GM19025 (cell line): ENCODE results near the gene ANO2.
A peak's percentile ranks its signal among the peaks of the same experiment; 100 is the strongest.

Experiments
- ATAC-seq: cut with Tn5 transposase; IDR thresholded peaks from one replicate; pipeline ENCODE4 v1.9.1; 2021; ENCODE audit warnings: mild to moderate bottlenecking, low read depth, moderate library complexity; ENCODE audit not compliant: unreplicated experiment

The ANO2 gene

DNA sequence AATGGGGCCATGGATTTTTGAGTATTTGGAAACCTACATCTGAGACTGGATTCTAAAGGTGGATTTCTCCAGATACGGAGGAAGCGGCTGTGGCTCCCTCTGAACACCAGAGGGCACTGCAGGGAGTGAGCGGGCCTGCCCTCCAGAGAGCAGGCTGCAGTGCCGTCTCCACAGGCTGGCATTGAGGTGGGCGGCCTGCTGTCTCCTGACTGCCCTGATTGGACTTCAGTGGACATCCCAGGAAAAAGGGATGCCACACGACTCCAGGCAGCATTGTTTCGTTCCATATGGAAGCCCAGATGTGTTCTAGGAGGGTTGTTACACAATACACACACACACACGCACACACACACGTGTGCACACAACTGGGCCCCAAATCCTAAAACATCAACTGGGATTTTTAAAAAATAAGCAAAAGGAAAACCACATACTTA, 20.9 kb upstream of the ANO2 start:
- peak; percentile 60 for ATAC-seq

GRCh38 chr12:5964913-5965900, 20.1 kb upstream of the ANO2 start:
- ATAC-seq, result no peak

GRCh38 chr12:5963515-5963914, 18.5 kb upstream of the ANO2 start:
- no peak for ATAC-seq

- ATAC-seq, result no peak
Observed at GRCh38 chr12:5960783-5961182, 15.7 kb upstream of the ANO2 start.

DNA sequence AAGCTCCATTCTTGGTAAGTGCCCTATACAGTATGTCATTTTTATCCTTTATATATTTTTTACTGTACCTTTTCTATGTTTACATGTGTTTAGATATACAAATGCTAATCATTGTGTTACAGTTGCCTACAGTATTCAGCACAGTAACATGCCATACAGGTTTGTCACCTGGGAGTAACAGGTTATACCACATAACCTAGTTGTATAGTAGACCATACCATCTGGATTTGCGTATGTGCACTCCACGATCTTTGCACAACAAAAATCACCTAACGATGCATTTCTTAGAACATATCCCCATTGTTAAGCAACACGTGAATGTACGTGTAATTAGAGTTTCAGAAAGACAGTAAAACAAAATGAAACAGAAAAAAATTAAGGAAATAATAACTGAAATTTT, 11.9 kb upstream of the ANO2 start:
- no peak for ATAC-seq

DNA sequence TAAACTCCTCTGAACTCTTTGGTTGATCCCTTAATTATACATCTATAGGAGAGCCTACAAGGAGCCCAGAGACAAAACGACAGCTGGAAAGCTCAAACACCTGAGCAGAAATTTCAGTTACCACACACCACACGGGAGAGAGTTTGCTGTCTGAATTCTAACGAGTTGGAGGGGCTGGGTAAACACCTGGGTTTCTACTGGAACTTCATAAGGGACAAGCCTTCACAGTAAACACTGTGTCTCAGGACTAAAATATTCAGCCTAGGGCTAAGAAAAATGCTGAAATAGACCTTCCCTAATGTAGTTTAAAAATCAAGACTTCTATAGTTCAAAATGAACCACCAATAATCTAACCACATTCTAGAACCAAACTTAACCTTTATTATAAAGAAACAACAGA, 9.6 kb upstream of the ANO2 start:
- no peak for ATAC-seq

DNA sequence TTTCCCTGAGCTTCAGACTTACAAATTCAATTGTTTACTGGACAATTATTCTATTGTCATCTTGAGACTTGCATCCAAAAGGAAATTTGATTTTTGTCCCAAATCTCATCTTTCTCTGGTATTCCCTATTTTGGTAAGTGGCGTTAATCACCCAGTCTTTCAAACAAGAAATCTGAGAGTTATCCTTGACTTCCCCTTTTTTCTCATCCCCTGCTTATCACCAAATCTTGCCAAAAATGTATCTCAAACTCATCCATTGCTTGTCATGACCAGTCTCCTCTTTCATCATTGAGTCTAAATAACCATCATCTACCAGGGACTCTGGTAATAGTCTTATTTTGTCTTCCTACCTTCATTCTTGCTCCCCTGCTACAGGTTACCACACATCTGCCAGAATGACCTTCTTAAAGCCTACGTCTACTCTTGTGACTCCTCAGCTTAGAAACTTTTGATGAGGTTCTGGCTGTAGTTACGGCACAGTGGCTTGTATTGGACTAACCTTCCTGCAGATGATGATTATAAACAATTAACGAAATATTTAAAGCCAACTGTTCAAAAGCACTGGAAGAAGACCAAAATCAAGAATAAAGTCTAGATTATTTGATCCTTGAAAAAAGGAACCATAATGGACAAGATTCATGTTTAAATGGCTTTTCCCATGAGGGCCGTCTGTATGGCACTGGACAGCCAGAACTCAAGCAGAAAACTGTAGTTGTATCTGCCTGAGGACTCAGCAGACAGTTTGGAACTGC, 9.0 kb upstream of the ANO2 start:
- ATAC-seq, result no peak

DNA sequence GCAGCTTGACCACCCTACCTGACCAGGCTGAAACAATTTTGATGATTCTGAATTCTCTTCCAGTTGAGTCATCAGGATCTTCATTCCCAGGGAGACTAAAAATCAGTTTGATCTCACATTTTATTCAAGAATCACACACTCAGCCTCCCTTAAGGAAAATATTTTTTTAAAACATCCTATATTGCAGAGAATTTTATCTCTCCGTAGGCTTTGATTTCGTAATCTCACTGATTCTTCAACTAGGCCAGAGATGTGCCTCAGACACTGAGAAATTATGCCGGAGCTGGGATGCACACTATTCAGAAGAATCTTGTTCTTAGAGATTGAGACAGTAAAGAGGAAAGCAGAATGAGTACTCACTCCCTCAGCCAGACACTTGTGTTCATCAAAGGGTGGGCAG, 7.0 kb upstream of the ANO2 start:
- ATAC-seq, result no peak

DNA sequence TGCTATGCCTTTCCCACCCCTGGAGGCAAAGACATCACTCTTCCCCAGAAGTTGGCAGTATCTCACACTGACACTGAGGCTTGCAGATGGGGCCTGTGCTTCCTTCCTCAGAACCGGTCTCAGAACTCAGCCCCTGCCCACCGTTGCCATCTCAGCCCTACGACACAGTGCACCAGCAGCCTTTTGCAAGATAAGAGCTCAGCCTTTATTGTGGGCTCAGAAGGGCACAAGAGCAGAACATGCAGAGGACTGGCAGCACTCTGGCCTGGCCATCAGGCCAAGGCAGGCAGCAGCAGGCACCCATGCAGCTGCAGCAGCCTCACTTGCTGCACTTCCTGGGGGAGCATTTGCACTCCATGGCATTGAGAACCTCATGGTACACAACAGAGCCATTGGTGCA, 3.6 kb upstream of the ANO2 start:
- ATAC-seq, result no peak

DNA sequence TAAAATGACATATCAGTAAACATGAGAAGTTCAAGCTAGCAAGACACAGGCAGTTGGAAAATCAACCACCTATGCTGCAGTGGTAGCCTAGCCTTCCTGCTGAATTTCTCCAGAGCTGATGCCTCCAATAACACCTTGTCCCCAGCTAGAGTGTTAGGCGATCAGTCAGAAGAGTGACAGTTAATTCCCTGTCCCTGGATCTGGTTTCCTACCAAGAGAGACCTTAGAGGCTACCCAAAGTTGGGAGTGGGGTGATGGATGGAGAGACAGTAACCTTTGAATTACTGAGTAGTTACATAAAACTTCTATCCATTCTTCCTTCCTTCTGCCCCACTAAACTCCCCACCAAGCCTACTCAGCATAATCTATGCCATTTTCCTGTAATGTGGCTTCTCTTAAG, 1.9 kb upstream of the ANO2 start:
- ATAC-seq, result no peak

DNA sequence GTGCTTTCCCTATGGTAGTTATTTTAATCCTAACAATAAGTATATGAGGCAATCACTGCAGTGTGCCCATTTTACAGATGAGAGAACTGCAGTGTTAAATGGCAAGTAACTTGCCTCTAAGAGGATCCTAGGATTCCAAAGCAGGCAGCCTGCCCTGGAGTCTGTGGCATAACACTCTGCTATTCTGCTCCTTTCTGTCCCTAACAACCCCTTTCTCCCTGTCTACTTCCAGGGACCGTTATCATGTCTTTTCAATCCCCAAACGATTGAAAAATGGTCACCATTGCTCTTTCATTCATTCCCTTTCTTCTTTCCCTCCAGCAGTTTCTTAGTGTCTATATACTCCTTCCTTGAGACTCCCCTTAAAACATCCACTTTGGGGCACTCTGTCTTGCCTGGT, 1.3 kb upstream of the ANO2 start:
- ATAC-seq, result no peak

DNA sequence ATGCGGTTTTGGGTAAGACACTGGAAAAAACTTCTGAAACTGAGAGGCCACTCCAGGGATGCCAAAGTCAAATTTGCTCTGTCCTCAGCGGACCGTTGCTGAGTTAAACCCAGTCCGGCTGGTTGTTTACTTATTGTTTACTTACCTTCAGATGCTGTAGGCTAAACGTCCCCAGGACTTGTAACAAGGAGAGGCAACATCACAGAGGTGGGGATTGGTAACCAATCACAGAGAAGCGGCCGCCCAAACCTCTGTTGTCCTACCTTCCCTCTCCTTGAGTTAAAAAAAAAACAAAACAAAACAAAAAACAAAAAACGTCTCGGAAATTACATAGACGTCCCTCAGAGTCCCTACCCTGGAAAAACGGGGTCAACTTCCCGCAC, 380 bp downstream of the ANO2 start:
- ATAC-seq, result no peak

GRCh38 chr12:5944053-5944452, 1.0 kb downstream of the ANO2 start:
- no peak for ATAC-seq

GRCh38 chr12:5941907-5942306, 3.2 kb downstream of the ANO2 start:
- ATAC-seq, result no peak

GRCh38 chr12:5927732-5928516, 17.1 kb downstream of the ANO2 start:
- no peak for ATAC-seq

GRCh38 chr12:5925646-5926045, 19.4 kb downstream of the ANO2 start:
- no peak for ATAC-seq

GRCh38 chr12:5924342-5924741, 20.7 kb downstream of the ANO2 start:
- ATAC-seq, result no peak

GRCh38 chr12:5923751-5924150, 21.3 kb downstream of the ANO2 start:
- ATAC-seq, result no peak

GRCh38 chr12:5923043-5923605, 21.9 kb downstream of the ANO2 start:
- ATAC-seq, result no peak
